GM12878 (cell line): ENCODE measurements around the gene DNAH3. TPM values are rescaled to one million over a fixed set of nuclear protein-coding genes. Genes with fewer than 3 reads are reported as not detected.

ENCODE experiments used
- BMI1 ChIP-seq: fragments of 450-650 bp; IDR thresholded peaks from 2 replicates; pipeline ENCODE4 v1.6.1; 2016; ENCODE audit warnings: mild to moderate bottlenecking, moderate library complexity, borderline replicate concordance
- HDAC6 ChIP-seq: fragments of 200-600 bp; sonication (generic); IDR thresholded peaks from one replicate; pipeline ENCODE4 v1.8.0; 2017; ENCODE audit warnings: antibody characterized with exemption; ENCODE audit not compliant: unreplicated experiment
- NR2C1 ChIP-seq: fragments of 450-650 bp; IDR thresholded peaks from 2 replicates; pipeline ENCODE4 v1.6.1; 2017; ENCODE audit warnings: antibody characterized with exemption, mild to moderate bottlenecking, moderate library complexity
- RBBP5 ChIP-seq: fragments of 200-600 bp; sonication (generic); conservative IDR thresholded peaks from 2 replicates; pipeline ENCODE4 v1.6.1; 2016
- RFX5 ChIP-seq: IDR thresholded peaks from 2 replicates; pipeline ENCODE4 v1.6.1; 2011; ENCODE audit warnings: low read depth, low read length, improper control_type of control experiment
- TARDBP ChIP-seq: IDR thresholded peaks from 2 replicates; pipeline ENCODE4 v1.6.1; 2016; ENCODE audit warnings: borderline replicate concordance
- TCF7 ChIP-seq: IDR thresholded peaks from 2 replicates; pipeline ENCODE4 v1.6.1; 2014; ENCODE audit warnings: antibody characterized with exemption, borderline replicate concordance
- polyA plus RNA-seq, 11 experiments: library from polyadenylated mRNA; depleted of rRNA in 4 of 11; unstranded in 6 of 11; stranded (reverse) in 5 of 11; fragments of >200 nt; fragmentation: Nextera tagmentation in 4 of 11; fragmentation: Illumina TruSeq in 1 of 11; extraction: Ambion mirVana in 4 of 11; extraction: Trizol in 1 of 11; gene quantifications; 1 replicate in 1 of 11; 2 replicates in 10 of 11; pipeline versions ENCODE4 v1.2.1 to v1.2.3, GENCODE V29; 2011 to 2016; ENCODE audit warnings: inconsistent platforms in 2 of 11, missing spikeins in 2 of 11, low read depth in 1 of 11
- total RNA-seq, 4 experiments: library from RNA; depleted of rRNA in 3 of 4; stranded (reverse); fragments of >200 nt in 3 of 4; fragmentation: Illumina TruSeq in 1 of 4; extraction: Trizol in 1 of 4; gene quantifications; 2 replicates each; pipeline versions ENCODE4 v1.2.1 to v1.2.3, GENCODE V29; 2013 to 2021
- TF ChIP-seq, protein P1 (sequence below): fragments of 450-650 bp; formaldehyde crosslinking; IDR thresholded peaks from 2 replicates; pipeline ENCODE4 v1.5.0; 2022; ENCODE audit warnings: mild to moderate bottlenecking, missing genetic modification characterization
- TF ChIP-seq, protein P2 (sequence below): fragments of 450-650 bp; IDR thresholded peaks from 2 replicates; pipeline ENCODE4 v1.6.1; 2018; ENCODE audit warnings: borderline replicate concordance, mild to moderate bottlenecking; ENCODE audit not compliant: partially characterized antibody
- TF ChIP-seq, protein P3 (sequence below): fragments of 450-650 bp; IDR thresholded peaks from 2 replicates; pipeline ENCODE4 v1.6.1; 2017; ENCODE audit warnings: mild to moderate bottlenecking

DNAH3 gene
- total and polyA plus RNA-seq, 10 of the 15 experiments (the other 5 are each of a cell fraction or from before 2014, with no cell fraction given), result under 0.01 to 0.04 (median 0.04) TPM; not detected in 5

DNA sequence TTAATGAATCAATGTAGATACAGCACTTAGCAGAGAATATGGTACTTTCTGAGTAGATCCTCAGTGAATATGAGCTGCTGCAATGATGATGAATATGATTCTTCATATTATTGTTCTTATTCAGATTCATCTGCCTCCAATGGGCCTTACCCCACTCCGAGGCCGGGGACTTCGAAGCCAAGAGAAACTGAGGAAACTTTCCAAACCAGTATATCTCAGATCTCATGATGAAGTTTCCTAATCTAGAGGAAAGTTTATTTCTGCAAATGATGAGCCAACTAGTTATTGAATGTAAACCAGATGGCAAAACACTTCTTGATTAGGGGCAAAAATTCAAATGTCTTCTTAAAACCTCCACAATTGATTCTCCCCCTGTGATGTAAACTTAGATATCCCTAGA lies 226.8 kb downstream of the DNAH3 start (continued):
- TF ChIP-seq NR2C1 (no peak), BMI1 (no peak), RFX5 (no peak), RBBP5 (no peak), TCF7 (no peak), TARDBP (no peak), HDAC6 (no peak)
- TF ChIP-seq, protein P1, sequence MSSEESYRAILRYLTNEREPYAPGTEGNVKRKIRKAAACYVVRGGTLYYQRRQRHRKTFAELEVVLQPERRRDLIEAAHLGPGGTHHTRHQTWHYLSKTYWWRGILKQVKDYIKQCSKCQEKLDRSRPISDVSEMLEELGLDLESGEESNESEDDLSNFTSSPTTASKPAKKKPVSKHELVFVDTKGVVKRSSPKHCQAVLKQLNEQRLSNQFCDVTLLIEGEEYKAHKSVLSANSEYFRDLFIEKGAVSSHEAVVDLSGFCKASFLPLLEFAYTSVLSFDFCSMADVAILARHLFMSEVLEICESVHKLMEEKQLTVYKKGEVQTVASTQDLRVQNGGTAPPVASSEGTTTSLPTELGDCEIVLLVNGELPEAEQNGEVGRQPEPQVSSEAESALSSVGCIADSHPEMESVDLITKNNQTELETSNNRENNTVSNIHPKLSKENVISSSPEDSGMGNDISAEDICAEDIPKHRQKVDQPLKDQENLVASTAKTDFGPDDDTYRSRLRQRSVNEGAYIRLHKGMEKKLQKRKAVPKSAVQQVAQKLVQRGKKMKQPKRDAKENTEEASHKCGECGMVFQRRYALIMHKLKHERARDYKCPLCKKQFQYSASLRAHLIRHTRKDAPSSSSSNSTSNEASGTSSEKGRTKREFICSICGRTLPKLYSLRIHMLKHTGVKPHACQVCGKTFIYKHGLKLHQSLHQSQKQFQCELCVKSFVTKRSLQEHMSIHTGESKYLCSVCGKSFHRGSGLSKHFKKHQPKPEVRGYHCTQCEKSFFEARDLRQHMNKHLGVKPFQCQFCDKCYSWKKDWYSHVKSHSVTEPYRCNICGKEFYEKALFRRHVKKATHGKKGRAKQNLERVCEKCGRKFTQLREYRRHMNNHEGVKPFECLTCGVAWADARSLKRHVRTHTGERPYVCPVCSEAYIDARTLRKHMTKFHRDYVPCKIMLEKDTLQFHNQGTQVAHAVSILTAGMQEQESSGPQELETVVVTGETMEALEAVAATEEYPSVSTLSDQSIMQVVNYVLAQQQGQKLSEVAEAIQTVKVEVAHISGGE (CRISPR knock-in tag), result no peak
- TF ChIP-seq, protein P2, sequence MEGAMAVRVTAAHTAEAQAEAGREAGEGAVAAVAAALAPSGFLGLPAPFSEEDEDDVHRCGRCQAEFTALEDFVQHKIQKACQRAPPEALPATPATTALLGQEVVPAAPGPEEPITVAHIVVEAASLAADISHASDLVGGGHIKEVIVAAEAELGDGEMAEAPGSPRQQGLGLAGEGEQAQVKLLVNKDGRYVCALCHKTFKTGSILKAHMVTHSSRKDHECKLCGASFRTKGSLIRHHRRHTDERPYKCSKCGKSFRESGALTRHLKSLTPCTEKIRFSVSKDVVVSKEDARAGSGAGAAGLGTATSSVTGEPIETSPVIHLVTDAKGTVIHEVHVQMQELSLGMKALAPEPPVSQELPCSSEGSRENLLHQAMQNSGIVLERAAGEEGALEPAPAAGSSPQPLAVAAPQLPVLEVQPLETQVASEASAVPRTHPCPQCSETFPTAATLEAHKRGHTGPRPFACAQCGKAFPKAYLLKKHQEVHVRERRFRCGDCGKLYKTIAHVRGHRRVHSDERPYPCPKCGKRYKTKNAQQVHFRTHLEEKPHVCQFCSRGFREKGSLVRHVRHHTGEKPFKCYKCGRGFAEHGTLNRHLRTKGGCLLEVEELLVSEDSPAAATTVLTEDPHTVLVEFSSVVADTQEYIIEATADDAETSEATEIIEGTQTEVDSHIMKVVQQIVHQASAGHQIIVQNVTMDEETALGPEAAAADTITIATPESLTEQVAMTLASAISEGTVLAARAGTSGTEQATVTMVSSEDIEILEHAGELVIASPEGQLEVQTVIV, result no peak
- TF ChIP-seq, protein P3, sequence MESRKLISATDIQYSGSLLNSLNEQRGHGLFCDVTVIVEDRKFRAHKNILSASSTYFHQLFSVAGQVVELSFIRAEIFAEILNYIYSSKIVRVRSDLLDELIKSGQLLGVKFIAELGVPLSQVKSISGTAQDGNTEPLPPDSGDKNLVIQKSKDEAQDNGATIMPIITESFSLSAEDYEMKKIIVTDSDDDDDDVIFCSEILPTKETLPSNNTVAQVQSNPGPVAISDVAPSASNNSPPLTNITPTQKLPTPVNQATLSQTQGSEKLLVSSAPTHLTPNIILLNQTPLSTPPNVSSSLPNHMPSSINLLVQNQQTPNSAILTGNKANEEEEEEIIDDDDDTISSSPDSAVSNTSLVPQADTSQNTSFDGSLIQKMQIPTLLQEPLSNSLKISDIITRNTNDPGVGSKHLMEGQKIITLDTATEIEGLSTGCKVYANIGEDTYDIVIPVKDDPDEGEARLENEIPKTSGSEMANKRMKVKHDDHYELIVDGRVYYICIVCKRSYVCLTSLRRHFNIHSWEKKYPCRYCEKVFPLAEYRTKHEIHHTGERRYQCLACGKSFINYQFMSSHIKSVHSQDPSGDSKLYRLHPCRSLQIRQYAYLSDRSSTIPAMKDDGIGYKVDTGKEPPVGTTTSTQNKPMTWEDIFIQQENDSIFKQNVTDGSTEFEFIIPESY, result no peak
